ENCODE measurements around the gene PRKCE.

- TF ChIP-seq CTCF (IDR thresholded peaks at IDR 0.05; ENCODE audit: low read depth, low read length, missing input control) (no peak), GABPA (IDR thresholded peaks at IDR 0.05 in 1 of 2, conservative IDR thresholded peaks at IDR 0.05 in 1 of 2) (no peak), MAX (IDR thresholded peaks at IDR 0.05) (no peak), EGR1 (IDR thresholded peaks at IDR 0.05; ENCODE audit: low read depth in 2 of 2) (no peak), FOXA1 (IDR thresholded peaks at IDR 0.05) (no peak), JUND (IDR thresholded peaks at IDR 0.05) (no peak), TAF1 (conservative IDR thresholded peaks at IDR 0.05) (no peak), REST (IDR thresholded peaks at IDR 0.05) (no peak), ATF3 (IDR thresholded peaks at IDR 0.05) (no peak), HNF4A (conservative IDR thresholded peaks at IDR 0.05) (no peak), YY1 (IDR thresholded peaks at IDR 0.05) (no peak), RXRA (IDR thresholded peaks at IDR 0.05) (no peak), RAD21 (IDR thresholded peaks at IDR 0.05) (no peak)
Measured at GRCh38 chr2:45864121-45864520, 212.6 kb downstream of the PRKCE start.

Measured in liver (tissue), 3 donors.